GM19395 (cell line): ENCODE measurements around the gene ADAM10.

Source experiments
- ATAC-seq: cut with Tn5 transposase; IDR thresholded peaks from one replicate; pipeline ENCODE4 v1.9.1; 2021; ENCODE audit warnings: mild to moderate bottlenecking, moderate library complexity; ENCODE audit not compliant: unreplicated experiment

Gene ADAM10

DNA sequence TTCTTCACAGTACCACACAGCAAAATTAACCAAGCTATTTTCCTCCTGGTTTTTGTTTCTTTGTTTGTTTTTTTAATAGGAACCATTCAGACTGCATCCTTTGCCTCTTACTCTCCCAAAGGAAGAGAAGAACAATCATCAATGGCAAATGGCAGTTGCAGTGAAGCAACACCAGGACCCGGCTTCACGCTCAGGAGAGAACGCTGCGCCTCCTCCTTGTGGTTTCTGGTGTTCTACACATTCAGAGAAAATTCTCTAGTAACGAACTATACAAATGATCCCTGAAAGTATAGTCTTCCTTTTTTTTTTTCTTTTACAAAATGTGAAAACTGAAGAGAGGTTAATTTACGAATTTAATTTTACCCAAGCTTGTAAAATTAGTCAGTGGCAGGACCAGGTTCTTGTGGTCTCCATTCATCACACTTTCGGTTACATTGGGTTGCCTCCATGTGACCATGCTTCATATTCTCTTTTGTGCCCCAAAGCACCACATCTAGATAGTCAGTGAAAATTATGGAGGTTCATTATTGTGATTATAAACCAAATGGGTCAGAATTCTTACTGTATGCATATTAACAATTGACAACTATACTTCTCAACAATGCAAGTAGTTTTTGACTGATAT is 11.0 kb upstream of the ADAM10 start:
- ATAC-seq, result no peak

DNA sequence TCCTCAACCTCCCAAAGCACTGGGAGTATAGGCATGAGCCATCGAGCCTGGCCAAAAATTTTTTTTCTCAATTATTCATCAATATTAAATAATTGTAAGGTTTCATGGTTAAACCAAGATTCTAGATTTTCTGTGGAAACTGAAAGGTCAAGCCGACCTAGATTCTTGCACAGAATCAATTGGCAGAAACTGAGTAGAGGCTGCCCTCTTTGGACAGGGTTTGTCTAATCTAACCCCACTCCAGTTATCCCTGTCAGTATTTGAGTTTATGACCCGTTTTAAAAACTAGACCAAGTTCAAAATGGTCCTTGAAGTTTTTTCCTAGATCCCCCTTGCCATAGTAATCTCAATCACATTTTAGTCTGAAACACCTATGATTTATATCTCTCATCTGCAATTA is 8.6 kb upstream of the ADAM10 start:
- ATAC-seq, result no peak

- no peak for ATAC-seq
Measured at GRCh38 chr15:58755956-58756355, 6.4 kb upstream of the ADAM10 start.

- ATAC-seq, result no peak
Measured at GRCh38 chr15:58755350-58755749, 5.8 kb upstream of the ADAM10 start.

- ATAC-seq, result no peak
Measured at GRCh38 chr15:58752716-58753115, 3.2 kb upstream of the ADAM10 start.

- ATAC-seq, result peak; percentile 35
Measured at GRCh38 chr15:58748852-58749531, 515 bp downstream of the ADAM10 start.

DNA sequence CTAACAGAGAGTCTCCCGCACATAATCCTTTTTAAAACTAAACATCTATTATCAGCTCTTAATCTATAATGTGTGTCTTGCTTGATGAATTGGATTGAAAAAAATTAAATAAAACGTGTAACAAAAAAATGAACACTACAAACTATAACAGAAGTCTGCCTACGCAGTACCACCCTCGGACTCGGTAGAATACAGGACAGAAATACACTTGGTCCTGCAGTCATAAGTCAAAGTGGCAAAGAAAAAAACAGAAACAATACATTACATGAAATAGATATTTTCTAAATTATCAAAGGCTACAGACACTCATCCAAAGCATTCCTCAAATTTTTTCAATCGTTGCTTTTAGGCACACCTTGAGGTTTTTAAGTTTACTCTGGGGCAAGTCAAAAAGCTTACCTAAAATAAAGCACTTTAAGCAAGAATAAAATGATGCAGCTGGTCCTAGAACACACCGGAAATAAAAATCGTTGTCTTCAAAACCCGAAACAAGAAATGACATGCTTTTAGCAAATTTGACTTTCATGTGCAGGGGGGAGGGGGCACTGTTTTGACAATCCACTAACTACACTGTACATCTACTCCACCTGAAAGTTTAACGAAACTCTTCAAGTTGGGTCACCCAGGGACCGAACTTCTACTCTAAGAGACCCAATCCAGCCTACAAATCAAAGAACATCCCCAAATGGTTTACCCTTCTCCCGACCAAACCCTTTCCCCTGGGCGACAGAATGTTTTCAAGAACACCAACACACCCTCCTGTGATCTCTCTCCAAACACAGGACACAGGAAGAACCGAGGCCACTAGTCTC is 1.3 kb downstream of the ADAM10 start:
- ATAC-seq, result peak; percentile 29

DNA sequence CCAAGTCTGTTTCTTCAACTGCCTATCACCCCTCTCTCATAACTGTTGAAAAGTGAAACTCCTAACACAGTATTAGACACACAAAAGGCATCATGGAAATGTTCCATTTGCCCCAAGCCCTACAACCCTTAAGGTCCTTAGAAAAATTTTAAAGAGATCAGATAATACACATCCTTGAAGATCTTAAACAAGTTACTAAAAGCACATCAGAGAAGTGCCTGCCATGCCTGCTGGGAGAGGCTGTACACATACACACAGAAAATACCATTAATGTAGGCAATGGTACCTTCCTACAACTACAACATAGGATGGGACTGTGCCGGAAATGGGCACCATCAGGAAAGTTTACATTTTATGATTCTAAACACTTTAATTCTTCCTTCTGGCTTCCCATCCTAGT is 3.3 kb downstream of the ADAM10 start:
- ATAC-seq, result no peak

- ATAC-seq, result no peak
Measured at GRCh38 chr15:58742819-58743502, 6.5 kb downstream of the ADAM10 start.

- ATAC-seq, result no peak
Measured at GRCh38 chr15:58742022-58742813, 7.3 kb downstream of the ADAM10 start.

GRCh38 chr15:58741032-58741431 is 8.5 kb downstream of the ADAM10 start:
- no peak for ATAC-seq

DNA sequence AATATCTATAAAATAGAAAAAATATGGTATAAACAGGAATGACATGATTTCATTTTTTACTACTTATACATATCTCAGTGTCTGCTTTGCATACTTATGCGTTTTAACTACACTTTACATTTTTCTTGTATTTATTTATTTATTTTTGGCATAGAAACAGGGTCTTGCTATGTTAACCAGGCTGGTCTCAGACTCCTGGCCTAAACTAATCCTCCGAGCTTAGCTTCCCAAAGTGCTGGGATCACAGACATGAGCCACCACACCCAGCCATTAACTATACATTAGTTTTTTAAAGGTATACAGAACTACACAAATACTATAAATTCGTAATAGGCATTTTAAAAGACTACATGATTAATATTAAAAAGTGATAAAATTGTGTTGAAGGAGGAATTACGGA is 9.1 kb downstream of the ADAM10 start:
- ATAC-seq, result no peak

DNA sequence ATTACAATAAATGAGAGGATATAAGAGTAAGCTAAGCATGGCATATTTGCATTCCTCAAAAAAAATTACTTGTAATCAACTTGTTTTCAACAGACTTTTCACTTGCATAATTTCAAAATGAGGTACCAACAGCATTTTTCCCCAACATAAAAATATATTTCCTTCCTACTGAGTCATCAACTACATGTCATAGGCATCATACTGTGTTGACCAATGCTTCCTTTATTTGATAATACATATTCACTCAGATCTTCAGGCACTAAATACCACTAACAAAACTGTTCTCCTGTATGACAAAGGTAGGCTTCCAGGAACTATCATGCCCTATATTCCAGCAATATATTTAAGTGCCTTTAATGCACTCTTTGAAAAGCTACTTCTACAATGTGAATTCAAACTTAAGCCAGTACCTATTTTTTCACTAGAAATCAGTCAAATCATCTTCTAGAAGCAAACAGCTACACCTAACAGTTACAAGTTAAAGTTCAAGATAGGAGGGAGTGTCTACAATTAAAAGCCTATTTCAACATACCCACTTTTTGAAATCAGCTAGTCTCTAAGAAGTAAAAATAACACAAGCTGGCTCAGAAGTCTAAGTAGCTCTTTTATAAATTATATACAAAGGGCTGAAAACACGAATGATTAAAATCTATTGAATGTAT is 11.3 kb downstream of the ADAM10 start:
- no peak for ATAC-seq

GRCh38 chr15:58737298-58737697 is 12.2 kb downstream of the ADAM10 start:
- ATAC-seq, result no peak

- no peak for ATAC-seq
Measured at GRCh38 chr15:58736018-58736643, 13.4 kb downstream of the ADAM10 start.

GRCh38 chr15:58734859-58735258 is 14.6 kb downstream of the ADAM10 start:
- ATAC-seq, result no peak

DNA sequence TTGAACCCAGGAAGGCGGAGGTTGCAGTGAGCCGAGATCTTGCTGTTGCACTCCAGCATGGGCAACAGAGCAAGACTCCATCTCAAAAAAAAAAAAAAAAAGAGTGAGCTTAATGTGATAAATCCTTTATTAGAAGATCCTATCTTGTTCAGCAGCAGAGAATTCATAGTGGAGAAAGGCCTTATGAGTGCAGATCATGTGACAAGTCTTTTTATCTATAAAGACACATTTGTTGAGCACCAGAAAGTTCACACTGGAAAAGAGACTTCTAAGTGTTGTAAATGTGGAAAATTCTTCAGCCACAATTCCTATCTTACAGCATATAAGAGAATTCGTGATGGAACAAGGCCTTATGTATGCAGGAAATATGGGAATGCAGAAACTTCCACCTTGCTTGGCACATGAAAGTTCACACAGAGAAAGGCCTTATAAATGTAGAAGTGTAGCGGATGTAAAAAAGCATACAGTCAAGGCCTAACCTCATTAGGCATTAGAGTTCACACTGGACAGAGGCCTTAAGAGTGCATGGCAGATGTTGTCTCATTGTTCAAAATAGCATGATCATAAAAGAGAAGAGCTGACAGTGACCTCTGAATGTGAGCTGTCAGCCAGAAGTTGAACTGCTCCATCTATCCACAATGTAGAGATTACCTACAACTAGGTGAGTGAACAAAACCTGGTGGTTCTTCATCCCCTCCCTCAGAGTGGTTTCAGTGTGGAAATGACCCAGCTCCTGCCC is 16.7 kb downstream of the ADAM10 start:
- ATAC-seq, result no peak

DNA sequence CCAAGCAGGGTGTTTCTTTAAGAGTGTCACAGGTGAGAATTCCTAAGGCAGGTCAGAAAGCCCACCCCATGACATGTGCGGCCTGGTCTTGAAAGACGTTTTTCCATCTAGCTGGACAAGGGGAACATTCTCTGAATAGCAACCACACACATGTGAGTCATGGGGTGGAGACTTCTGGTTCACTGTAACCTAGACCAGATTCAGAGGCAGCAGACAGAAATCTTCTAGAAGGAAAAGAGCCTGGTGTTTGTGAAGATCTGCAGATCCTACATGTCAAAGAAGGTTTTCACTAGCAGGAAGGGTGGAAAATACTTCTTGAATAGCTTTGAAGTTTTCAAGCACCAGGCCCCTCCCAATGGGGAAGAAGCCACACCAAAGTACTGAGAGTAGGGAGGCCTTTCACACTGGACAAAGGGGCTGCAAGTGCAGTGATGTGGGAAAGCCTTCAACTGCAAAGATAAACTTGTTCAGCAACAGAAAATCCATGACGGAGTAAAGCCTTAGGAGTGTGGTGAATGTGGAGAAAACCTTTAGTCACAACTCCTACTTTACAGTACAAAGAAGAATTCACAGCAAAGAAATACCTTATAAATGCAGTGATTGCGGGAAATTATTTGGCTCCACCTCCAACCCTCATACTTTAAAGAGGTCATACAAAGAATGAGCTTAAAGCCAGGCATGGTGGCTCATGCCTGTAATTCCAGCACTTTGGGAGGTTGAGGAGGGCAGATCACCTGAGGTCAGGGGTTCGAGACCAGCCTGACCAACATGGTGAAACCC is 17.6 kb downstream of the ADAM10 start:
- ATAC-seq, result no peak
